ENCODE measurements around the gene INAVA.

The INAVA gene

DNA sequence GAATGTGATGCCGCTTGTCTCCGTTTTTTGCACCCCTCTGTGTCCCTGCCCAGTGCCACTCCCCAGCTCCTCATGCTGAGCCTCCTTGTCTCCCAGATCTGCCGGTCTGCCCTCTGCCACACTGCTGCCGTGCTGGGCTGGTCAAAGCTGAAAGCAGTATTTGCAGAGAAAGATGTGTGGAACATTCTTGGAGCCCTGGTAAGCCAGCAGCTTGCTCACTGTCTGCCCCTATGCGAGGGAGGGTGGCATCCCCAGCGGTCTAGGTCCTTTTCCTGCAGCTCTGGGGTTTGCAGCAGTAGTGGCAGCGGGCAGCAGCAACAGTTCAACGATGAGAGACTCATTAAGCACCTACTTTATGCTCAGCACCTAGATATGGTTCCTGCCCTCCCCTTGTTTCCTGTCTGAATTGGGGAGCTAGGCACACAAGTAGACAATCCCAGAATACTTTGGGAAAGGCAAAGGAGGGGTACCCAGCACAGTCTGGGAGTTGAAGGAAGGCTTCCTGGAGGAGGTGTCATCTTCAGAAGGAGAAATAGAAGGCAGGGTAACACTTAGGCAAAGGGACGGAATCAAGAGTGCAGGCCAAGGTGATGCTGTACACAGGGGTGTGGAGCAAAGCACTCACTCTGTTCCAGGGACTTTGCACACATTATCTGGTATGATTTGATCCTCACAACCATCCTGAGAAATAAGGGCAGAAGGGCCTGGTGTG lies 65.7 kb downstream of the INAVA start:
- TF ChIP-seq, protein P1, sequence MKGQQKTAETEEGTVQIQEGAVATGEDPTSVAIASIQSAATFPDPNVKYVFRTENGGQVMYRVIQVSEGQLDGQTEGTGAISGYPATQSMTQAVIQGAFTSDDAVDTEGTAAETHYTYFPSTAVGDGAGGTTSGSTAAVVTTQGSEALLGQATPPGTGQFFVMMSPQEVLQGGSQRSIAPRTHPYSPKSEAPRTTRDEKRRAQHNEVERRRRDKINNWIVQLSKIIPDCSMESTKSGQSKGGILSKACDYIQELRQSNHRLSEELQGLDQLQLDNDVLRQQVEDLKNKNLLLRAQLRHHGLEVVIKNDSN (IDR thresholded peaks at IDR 0.05), result no peak
- TF ChIP-seq, protein P2, sequence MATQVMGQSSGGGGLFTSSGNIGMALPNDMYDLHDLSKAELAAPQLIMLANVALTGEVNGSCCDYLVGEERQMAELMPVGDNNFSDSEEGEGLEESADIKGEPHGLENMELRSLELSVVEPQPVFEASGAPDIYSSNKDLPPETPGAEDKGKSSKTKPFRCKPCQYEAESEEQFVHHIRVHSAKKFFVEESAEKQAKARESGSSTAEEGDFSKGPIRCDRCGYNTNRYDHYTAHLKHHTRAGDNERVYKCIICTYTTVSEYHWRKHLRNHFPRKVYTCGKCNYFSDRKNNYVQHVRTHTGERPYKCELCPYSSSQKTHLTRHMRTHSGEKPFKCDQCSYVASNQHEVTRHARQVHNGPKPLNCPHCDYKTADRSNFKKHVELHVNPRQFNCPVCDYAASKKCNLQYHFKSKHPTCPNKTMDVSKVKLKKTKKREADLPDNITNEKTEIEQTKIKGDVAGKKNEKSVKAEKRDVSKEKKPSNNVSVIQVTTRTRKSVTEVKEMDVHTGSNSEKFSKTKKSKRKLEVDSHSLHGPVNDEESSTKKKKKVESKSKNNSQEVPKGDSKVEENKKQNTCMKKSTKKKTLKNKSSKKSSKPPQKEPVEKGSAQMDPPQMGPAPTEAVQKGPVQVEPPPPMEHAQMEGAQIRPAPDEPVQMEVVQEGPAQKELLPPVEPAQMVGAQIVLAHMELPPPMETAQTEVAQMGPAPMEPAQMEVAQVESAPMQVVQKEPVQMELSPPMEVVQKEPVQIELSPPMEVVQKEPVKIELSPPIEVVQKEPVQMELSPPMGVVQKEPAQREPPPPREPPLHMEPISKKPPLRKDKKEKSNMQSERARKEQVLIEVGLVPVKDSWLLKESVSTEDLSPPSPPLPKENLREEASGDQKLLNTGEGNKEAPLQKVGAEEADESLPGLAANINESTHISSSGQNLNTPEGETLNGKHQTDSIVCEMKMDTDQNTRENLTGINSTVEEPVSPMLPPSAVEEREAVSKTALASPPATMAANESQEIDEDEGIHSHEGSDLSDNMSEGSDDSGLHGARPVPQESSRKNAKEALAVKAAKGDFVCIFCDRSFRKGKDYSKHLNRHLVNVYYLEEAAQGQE (IDR thresholded peaks at IDR 0.05; ENCODE audit: low read depth), result no peak
- TF ChIP-seq TEAD4 (IDR thresholded peaks at IDR 0.05) (no peak), YY1 (IDR thresholded peaks at IDR 0.05; ENCODE audit: low read depth) (no peak), TAF1 (IDR thresholded peaks at IDR 0.05; ENCODE audit: low read depth) (no peak), CEBPB (IDR thresholded peaks at IDR 0.05) (no peak), TCF12 (IDR thresholded peaks at IDR 0.05; ENCODE audit: low read depth) (no peak), CREB1 (IDR thresholded peaks at IDR 0.05; ENCODE audit: low read depth) (no peak), NFIC (IDR thresholded peaks at IDR 0.05) (no peak), RAD21 (IDR thresholded peaks at IDR 0.05; ENCODE audit: low read depth) (no peak), FOXM1 (IDR thresholded peaks at IDR 0.05; ENCODE audit: borderline replicate concordance, low read depth) (no peak), EP300 (IDR thresholded peaks at IDR 0.05; ENCODE audit: borderline replicate concordance) (no peak), ZBTB7A (IDR thresholded peaks at IDR 0.05; ENCODE audit: low read depth) (no peak)
- TF ChIP-seq, protein P3, sequence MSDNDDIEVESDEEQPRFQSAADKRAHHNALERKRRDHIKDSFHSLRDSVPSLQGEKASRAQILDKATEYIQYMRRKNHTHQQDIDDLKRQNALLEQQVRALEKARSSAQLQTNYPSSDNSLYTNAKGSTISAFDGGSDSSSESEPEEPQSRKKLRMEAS (IDR thresholded peaks at IDR 0.05), result no peak

DNA sequence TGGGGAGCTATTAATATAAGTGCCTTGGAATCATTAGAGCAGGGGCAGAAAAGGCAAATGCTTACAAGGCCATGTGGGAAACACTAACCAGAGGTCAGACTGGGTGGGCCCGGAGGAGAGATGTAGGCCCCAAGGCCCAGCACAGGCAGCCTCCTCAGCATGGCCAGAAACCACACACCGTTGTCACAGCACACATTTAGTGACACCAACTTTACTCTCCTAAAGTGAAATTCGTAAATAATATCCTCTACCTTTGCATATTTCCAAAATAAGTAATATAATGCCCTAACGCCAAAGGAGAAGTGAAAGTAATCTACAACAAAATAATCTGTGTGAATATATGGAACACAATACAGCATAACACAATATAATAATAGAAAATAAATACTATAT lies 66.2 kb downstream of the INAVA start:
- TF ChIP-seq, protein P2 (IDR thresholded peaks at IDR 0.05; ENCODE audit: low read depth), result no peak
- no peak for TF ChIP-seq EGR1 (IDR thresholded peaks at IDR 0.05)
- no peak for TF ChIP-seq ZBTB7A (IDR thresholded peaks at IDR 0.05; ENCODE audit: low read depth)
- no peak for TF ChIP-seq TCF12 (IDR thresholded peaks at IDR 0.05; ENCODE audit: low read depth)
- no peak for TF ChIP-seq YY1 (IDR thresholded peaks at IDR 0.05; ENCODE audit: low read depth)
- no peak for TF ChIP-seq CREB1 (IDR thresholded peaks at IDR 0.05; ENCODE audit: low read depth)
- no peak for TF ChIP-seq EP300 (IDR thresholded peaks at IDR 0.05; ENCODE audit: borderline replicate concordance)
- no peak for TF ChIP-seq TAF1 (IDR thresholded peaks at IDR 0.05; ENCODE audit: low read depth)
- TF ChIP-seq FOXM1 (IDR thresholded peaks at IDR 0.05; ENCODE audit: borderline replicate concordance, low read depth), result no peak
- TF ChIP-seq, protein P1 (IDR thresholded peaks at IDR 0.05), result no peak
- TF ChIP-seq RAD21 (IDR thresholded peaks at IDR 0.05; ENCODE audit: low read depth), result no peak
- TF ChIP-seq CEBPB (IDR thresholded peaks at IDR 0.05), result no peak
- TF ChIP-seq, protein P3 (IDR thresholded peaks at IDR 0.05), result no peak
- TF ChIP-seq TEAD4 (IDR thresholded peaks at IDR 0.05), result no peak
- TF ChIP-seq NFIC (IDR thresholded peaks at IDR 0.05), result no peak

DNA sequence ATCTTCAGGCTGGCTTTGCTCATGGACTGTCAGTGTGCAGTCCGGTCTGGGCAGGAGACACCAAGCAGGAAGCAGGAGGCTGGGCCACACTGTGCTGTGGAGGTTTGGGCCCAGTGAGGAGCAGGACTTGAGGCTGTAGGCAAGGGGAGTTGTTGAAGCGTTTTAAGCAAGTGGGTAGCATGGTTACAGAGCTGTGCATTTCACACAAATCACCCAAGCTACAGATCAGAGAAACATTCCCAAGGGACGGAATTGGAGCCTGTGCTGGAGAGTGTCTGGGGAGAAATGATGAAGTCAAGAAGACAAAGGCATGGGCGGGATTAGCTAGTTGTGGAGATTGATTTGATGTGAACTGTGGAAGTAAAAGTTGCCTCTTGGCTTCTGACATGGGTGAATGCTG lies 67.9 kb downstream of the INAVA start:
- no peak for TF ChIP-seq CEBPB (IDR thresholded peaks at IDR 0.05)
- no peak for TF ChIP-seq RAD21 (IDR thresholded peaks at IDR 0.05; ENCODE audit: low read depth)
- TF ChIP-seq FOXM1 (IDR thresholded peaks at IDR 0.05; ENCODE audit: borderline replicate concordance, low read depth), result no peak
- TF ChIP-seq EP300 (IDR thresholded peaks at IDR 0.05; ENCODE audit: borderline replicate concordance), result no peak
- TF ChIP-seq, protein P3 (IDR thresholded peaks at IDR 0.05), result no peak
- TF ChIP-seq TCF12 (IDR thresholded peaks at IDR 0.05; ENCODE audit: low read depth), result no peak
- TF ChIP-seq CREB1 (IDR thresholded peaks at IDR 0.05; ENCODE audit: low read depth), result no peak
- TF ChIP-seq TEAD4 (IDR thresholded peaks at IDR 0.05), result no peak
- TF ChIP-seq, protein P1 (IDR thresholded peaks at IDR 0.05), result no peak
- no peak for TF ChIP-seq YY1 (IDR thresholded peaks at IDR 0.05; ENCODE audit: low read depth)
- TF ChIP-seq, protein P2 (IDR thresholded peaks at IDR 0.05; ENCODE audit: low read depth), result no peak
- TF ChIP-seq ZBTB7A (IDR thresholded peaks at IDR 0.05; ENCODE audit: low read depth), result no peak
- no peak for TF ChIP-seq NFIC (IDR thresholded peaks at IDR 0.05)
- no peak for TF ChIP-seq EGR1 (IDR thresholded peaks at IDR 0.05)
